ENCODE measurements around the gene ZNF444. TPM values are rescaled to one million over a fixed set of nuclear protein-coding genes. Genes with fewer than 3 reads are reported as not detected.
A peak's percentile ranks its signal among the peaks of the same experiment; 100 is the strongest.

The ZNF444 gene
- total RNA-seq, 1 experiment from 2014 or later = 23.8 TPM

DNA sequence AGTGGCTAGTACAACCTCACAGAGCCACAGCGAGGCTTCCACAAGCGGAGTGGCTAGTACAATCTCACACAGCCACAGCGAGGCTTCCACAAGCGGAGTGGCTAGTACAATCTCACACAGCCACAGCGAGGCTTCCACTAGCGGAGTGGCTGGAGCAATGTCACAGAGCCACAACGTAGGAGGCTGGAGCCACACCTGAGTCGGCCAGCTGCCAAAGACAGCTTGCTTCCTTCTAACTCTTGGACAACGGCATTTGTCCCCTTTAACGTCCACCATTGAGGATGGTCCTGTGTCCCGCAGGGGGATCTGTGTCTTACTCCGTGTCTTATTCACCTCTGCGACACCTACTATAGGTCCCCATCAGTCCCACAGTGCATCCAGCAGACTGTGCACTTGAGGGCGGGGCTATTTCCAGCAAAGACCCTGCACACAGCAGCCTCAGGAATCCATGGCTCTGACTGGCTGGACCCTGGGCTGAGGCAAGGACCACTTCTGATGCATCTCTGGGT is 23.7 kb upstream of the ZNF444 start:
- H3K27me3 ChIP-seq = no peaks in the 10 kb centered on the region
- DNase-seq = no peak
- H3K36me3 ChIP-seq = peaks cover 48% of the 10 kb centered on the region
- no peaks in the 10 kb centered on the region for H3K9me3 ChIP-seq
- H3K4me3 ChIP-seq = no peak overlapping the region

DNA sequence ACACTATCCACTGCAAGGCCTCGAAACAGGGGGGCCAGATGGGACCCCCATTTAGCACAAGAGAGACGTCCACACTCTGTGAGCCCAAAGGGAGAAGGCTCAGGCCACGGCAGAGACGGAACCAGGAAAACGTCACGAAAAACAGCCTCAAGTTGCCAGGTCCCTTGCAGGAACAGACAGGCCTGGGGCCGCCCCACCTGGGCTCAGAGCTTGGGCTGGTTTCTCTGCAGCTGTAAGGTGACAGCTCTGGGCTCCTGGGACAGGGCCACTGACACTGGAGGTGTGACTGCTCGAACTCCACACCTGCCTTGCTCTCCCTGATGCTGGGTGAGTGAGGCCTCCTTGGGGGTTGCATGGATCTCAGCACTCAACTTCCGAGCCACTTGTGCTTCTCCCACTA is 23.2 kb upstream of the ZNF444 start:
- H3K9me3 ChIP-seq = no peaks in the 10 kb centered on the region
- H3K4me3 ChIP-seq = no peak overlapping the region
- H3K27me3 ChIP-seq = no peaks in the 10 kb centered on the region
- peaks cover 48% of the 10 kb centered on the region for H3K36me3 ChIP-seq
- no peak for DNase-seq

DNA sequence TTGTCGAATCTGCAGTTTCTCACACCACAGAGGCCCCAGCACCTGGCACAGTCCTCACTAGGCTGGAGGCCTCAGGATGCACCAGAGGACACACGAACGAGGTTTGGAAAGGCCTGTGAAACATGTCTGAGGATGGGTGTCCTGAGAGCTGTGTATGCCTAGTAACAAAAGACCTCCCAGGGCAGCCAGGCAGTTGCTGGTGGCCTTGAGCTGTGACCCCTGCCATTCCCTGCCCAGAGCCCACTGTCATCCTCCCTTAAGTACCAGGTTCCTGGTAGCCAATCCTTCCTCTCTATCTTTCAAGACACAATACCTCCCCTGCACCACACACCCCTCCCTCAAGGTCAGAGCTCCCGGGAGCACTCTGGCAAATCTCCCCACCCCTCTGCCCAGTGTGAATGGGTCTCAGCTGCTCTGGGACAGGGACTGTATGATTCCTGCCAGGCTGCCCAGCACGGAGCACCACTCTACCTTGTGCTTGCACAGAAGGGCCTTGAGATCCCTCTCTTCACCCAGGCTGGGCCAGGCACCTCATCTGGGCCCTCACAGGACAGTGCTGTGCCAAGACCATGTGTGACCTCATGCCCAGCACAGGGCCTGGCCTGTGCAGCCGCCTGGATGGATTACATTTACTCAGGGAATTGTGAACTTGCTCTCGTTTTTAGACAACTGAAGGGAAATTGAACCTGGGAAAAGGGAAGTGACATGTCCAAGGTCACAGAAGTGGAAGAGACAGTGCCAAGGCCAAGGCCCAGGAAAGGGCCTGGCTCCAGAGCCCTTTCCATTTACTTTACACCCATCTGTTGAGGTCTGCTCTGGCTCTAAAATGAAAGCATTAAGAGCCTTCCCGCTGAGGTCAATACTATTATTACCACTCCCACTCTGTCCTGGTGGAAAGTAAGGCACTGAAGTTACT is 22.2 kb upstream of the ZNF444 start:
- no peaks in the 10 kb centered on the region for H3K27me3 ChIP-seq
- no peak for DNase-seq
- H3K36me3 ChIP-seq = peaks cover 45% of the 10 kb centered on the region
- H3K9me3 ChIP-seq = no peaks in the 10 kb centered on the region
- peak overlapping the region; percentile 100 for H3K4me3 ChIP-seq

DNA sequence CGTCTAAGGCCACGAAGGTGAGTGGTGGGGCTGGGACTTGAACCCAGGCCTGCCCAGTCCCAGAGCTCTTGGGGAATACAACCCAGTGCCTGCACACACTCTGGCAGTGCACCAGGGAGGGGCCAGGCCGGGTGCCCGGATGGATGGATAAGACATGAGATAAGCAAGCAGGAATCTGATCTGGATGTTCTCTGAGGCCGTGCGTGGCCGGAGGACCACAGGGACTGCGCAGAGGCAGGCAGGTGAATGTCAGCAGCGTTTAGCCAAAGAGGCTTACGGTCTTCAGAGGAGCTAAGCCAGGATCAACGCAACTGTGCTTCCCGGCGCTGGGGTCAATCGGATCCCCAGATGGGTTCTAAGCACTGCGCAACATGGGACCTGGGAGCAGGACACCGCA is 21.5 kb upstream of the ZNF444 start:
- peak; percentile 52 for DNase-seq
- Histone ChIP-seq H3K9me3 (no peaks in the 10 kb centered on the region), H3K4me3 (peak overlapping the region; percentile 100)

DNA sequence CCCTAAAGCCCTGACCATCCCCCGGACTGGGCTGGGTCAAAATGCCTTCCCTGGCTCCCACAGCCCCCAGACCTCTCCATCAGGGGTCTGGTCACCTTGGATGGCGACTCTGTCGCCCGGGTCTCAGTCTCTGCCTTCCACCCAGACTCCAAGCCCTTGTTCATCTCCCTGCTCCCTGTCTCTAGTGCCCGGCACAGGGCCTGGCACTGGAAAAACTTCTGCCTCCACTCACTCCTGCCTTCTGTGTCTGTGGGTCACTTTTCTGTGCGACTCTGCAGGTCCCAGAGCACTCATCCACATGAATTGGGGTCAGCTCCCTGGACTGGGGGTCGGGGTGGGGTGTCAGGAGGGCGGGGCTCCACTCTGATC is 21.1 kb upstream of the ZNF444 start:
- Histone ChIP-seq H3K36me3 (peaks cover 43% of the 10 kb centered on the region), H3K27me3 (no peaks in the 10 kb centered on the region), H3K9me3 (no peaks in the 10 kb centered on the region), H3K4me3 (peak overlapping the region; percentile 100)
- DNase-seq = no peak

More for the DNA sequence above, 21.5 kb upstream of the ZNF444 start:
- H3K27me3 ChIP-seq = no peaks in the 10 kb centered on the region
- H3K36me3 ChIP-seq = peaks cover 45% of the 10 kb centered on the region

DNA sequence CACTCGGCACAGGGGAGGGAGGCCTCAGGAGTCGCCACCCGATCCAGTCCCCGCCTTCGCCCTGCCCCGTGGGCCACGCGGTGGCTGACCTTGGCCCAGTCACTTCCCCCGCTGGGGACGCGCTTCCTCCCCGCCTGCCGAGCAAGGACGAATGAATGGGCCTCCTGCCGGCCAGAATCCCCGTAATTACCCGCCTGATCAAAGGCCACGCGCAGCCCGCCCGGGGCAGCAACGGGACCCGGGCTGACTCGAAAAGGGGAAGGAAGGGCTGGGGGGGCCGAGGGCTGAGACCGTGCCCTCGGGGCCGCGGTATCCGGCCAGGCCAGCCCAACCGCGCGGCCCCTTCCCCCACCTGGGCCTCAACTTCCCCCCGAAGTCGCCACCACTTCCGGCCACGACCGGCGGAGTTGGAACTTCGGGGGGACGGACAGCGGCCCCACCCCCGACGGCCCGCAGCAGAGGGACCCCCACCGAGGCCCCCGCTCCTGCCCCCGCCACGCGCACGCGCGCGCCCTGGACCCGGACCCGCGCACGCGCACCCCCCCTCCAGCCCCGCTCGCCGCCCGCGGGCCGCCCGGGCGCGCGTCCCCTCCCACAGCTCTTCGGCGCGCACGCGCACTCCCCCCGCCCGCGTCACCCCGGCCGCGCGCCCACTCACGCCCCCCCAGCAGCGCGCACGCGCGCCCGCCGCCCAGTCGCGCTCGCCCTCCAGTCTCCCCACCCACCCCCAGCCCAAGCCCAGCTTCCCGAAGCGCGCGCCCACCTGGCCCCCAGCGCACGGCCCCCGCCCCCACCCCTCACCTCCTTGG is 20.5 kb upstream of the ZNF444 start:
- H3K4me3 ChIP-seq = peak overlapping the region; percentile 100
- H3K9me3 ChIP-seq = no peaks in the 10 kb centered on the region
- no peaks in the 10 kb centered on the region for H3K27me3 ChIP-seq
- peak; percentile 88 for DNase-seq
- peaks cover 41% of the 10 kb centered on the region for H3K36me3 ChIP-seq

DNA sequence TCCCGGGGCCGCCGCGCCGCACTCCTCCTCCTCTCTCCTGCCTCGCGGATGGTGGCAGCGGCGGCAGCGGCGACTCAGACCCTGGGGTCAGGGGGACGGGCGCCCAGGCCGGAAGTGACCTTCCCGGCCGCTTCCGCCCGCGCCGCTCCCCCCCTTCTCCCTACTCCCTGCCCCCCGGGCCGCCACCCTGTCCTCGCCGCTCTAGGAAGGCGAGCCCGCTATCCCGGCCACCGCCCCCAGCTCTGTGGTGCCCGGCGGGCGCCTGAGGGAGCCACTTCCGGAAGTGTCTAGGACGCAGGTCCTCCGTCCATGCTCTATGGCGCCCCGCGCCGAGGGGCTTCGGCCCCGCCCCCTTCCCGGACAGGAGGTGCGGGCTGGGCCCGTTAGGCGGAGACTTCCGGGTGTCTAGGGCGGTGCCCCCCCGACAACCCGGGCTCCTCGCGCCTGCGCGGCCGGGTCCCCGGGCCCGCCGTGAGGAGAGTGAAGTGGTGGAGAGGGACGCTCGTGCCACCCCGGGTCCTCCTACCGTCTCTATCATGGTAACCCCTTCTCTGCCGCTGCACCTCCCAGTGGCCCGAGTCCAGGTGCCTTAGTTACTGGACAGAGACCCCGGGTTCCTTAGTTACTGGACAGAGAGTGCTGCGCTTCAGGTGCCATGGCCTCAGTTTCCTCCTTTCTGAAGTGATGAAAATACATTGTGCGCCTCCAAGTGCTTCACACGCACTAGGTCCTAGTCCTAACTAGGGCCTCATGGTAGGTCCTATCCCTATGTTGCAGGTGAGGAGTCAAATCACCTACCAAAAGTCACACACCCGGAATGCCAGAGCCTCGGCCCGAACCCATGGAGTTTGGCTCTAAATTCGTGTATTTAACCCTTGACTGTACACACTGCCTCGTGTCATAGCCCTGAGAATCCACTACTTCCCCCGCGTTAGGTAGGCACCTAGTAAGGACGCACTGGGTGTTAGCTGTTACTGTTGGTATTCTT is 19.6 kb upstream of the ZNF444 start, which contains the start of gene ZNF787:
Gene ZNF787, minus strand, starts transcription at position 116 of the 988 bp plus-strand sequence. CDS start 18,078 bp downstream, outside the sequence.
- DNase-seq = peak; percentile 98
- Histone ChIP-seq H3K4me3 (peak within 1 kb of the TSS; percentile 100), H3K9me3 (no peaks in the 10 kb centered on the region), H3K27me3 (no peaks in the 10 kb centered on the region), H3K36me3 (peaks cover 34% of the 10 kb centered on the region)

DNA sequence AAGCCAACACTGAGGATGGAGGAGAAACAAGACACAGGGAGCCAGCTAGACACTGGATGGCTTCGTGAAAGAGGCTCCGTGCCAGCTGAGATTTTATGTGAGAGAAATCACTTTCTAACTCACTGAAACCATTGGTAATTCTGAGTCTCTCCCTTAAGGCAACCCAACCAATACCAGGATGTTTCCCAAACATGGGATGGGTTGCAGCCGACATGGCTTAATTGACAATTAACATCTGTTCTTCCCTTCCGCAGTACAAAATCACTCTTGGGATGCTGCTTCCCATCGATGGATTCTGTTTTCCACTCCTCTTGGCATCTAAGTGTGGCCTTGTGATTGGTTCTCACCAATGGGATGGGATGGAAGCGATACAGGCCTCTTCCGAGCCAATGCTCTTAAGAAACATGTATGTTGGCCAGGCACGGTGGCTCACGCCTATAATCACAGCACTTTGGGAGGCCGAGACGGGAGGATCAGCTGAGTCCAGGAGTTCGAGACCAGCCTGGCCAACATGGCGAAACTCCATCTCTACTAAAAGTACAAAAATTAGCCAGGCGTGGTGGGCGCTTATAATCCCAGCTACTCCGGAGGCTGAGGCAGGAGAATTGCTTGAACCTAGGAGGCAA is 17.7 kb upstream of the ZNF444 start:
- H3K36me3 ChIP-seq = peaks cover 21% of the 10 kb centered on the region

DNA sequence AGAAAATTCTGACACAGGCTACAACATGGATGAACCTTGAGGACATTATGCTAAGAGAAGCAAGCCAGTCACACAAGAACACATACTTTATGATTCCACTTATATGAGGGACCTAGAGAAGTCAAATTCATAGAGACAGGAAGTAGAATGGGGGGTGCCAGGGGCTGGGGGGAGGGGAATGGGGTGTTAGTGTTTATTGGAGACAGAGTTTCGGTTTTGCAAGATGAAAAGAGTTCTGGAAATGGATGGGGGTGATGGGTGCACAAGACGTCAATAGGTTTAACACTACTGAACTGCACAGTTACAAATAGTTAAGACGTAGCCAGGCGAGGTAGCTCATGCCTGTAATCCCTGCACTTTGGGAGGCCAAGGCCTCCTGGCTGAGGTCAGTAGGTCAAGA is 16.5 kb upstream of the ZNF444 start:
- Histone ChIP-seq H3K36me3 (peaks cover 9% of the 10 kb centered on the region), H3K9me3 (no peaks in the 10 kb centered on the region), H3K4me3 (no peak overlapping the region), H3K27me3 (no peaks in the 10 kb centered on the region)
- DNase-seq = no peak

More for the DNA sequence above, 17.7 kb upstream of the ZNF444 start:
- no peak for DNase-seq
- Histone ChIP-seq H3K27me3 (no peaks in the 10 kb centered on the region), H3K9me3 (no peaks in the 10 kb centered on the region), H3K4me3 (no peak overlapping the region)

DNA sequence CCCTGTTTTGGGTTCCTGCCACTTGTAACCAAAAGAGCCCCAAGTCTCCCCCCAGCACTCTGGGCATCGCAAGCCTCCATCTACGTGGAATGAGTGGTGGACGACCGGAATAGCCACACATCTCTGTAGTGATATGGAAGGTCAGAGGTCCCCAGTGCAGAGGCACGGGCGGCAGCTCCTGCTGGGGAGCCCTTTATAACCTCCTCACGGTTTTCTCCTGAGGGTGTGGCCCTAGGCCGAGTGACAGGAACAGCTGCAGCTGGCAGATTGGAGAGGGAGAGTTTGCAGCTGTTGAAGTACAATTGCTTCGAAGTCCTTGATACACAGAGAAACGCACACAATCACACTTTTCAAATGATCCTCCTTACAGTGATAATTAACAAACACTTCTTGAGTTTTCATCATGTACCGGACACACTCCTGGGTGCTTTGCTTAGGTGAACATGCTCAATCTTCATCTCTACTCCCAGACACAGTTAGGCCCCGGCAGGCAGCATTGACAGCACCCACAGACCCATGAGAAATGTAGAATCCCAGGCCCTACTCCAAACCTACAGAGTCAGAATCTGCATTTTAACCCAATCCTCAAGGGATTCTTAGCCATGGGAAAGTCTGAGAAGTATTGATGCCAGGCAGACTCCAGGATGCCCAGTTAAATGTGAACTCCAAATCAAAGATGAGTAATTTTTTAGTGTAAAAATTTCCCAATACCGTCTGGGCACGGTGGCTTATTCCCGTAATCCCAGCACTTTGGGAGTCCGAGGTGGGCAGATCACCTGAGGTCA is 15.1 kb upstream of the ZNF444 start:
- Histone ChIP-seq H3K9me3 (no peaks in the 10 kb centered on the region), H3K4me3 (no peak overlapping the region), H3K27me3 (no peaks in the 10 kb centered on the region), H3K36me3 (no peaks in the 10 kb centered on the region)
- no peak for DNase-seq

DNA sequence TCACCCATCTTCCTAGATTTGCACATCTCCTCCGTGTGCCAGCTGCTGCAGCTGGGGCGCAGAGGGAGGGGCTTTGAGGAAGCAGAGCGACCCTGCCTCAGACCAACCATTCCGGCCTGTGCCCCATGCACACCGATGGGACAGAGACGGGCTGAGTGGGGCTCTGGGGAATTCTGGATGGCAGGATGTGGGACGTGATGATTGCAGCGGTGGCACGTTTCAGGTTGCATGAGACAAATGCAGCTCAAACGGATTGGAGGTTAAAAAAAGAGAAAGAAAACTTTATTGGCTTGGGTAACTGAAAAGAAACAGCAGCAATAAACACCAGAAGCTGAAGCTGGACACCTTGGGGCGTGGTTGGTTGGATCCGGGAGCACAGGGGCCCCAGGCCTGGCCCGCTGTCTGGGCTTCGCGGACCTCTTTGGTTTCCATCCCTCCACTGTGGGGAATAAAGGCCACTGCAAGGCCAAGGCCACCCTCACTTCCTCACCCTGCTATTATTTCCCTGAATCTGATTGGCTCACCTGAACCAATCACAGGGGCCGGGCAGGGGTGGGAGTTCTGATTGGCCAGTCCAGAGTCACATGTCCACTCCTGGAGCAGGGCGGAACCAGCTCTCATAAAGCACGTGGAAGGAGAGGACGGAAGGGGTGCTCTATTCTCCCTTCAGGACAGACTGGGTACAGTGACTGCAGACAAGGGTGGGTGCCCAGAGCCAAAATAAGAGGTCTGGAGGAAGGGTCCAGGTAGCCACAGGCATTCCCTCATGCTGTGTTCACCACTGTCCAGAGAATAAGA is 13.9 kb upstream of the ZNF444 start:
- no peaks in the 10 kb centered on the region for H3K27me3 ChIP-seq
- no peak overlapping the region for H3K4me3 ChIP-seq
- no peaks in the 10 kb centered on the region for H3K36me3 ChIP-seq
- no peaks in the 10 kb centered on the region for H3K9me3 ChIP-seq
- DNase-seq = no peak

DNA sequence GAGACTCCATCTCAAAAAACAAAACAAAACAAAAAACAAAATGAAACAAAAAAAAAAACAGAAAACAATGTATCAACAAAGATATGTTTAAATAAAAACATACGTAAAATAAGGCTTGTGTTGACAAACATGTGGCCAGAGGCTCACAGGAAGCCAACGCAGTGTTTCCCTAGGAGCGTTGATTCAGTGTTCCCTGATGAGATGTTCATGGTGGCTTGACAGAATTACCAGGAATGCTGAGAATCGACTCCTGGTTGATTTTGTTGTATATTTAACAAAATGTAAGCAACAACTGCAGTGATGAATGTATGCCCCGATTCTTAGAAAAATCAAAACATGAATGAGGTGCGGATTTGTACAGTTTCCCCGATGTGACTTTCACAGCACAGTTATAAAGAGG is 11.1 kb upstream of the ZNF444 start:
- no peaks in the 10 kb centered on the region for H3K9me3 ChIP-seq
- no peak for DNase-seq
- no peaks in the 10 kb centered on the region for H3K36me3 ChIP-seq
- no peaks in the 10 kb centered on the region for H3K27me3 ChIP-seq
- no peak overlapping the region for H3K4me3 ChIP-seq

DNA sequence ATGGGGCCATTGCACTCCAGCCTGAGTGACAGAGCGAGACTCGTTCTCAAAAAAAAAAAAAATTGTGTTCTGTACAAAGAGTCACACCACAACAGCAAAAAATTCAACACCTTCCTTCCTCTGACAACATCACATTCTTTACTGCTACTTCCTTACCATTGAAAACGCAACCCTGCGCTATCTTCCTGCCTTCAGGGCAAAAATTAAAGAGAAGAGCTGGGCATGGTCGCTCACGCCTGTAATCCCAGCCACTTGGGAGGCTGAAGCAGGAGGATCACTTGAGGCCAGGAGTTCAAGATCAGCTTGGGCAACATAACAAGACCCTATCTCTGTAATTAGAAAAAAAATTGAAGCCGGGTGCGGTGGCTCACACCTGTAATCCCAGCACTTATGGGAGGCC is 9.4 kb upstream of the ZNF444 start:
- H3K27me3 ChIP-seq = no peaks in the 10 kb centered on the region
- no peaks in the 10 kb centered on the region for H3K36me3 ChIP-seq
- no peaks in the 10 kb centered on the region for H3K9me3 ChIP-seq
- no peak overlapping the region for H3K4me3 ChIP-seq
- no peak for DNase-seq

DNA sequence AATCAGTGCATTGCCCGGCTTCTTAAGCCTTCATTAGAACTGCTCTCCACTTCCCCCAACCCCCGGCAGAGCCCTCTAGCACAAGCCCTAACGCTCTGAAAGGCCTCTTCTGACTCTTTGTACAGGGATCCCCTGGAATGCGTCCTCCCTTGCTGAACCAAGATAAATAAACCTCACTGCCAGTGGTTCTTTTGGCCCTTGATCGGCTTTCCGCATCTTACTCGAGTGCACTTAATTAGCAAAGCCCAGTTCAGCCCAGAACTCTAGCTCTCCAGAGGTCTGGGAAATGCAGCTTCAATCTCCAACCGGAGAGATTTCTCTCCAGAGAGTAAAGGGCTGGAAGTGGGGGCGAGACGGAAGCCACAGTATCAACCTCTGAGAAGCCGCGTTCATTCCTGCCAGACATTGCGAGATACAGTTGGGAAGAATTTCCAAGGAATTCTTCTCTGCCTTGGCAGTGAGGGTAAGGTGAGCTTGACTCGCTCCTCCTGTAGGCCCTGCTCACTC is 8.7 kb upstream of the ZNF444 start:
- H3K36me3 ChIP-seq = no peaks in the 10 kb centered on the region
- H3K4me3 ChIP-seq = no peak overlapping the region
- H3K27me3 ChIP-seq = no peaks in the 10 kb centered on the region
- no peaks in the 10 kb centered on the region for H3K9me3 ChIP-seq
- DNase-seq = peak; percentile 53
